K562 (cell line): Measurements from ENCODE around the gene CTBP2. TPM values are rescaled to one million over a fixed set of nuclear protein-coding genes. Genes with fewer than 3 reads are reported as not detected.

Source experiments
- ATAC-seq: fragments of 200-7000 bp; cut with Tn5 transposase; 3 replicates; pipeline ENCODE4 v1.9.1; 2020; ENCODE audit warnings: moderate library complexity
- BruUV-seq: library from RNA; stranded (reverse); fragments of 400-500 nt; replicated peaks from 2 replicates; lab custom pipeline; 2021; lab: Mats Ljungman, UMichigan
- CTCF ChIA-PET: fragments of 300-600 bp; formaldehyde crosslinking; extraction: SDS; loops from one replicate; lab custom pipeline; 2021; ENCODE audit warnings: low intra/inter-chr PET ratio; lab: Yijun Ruan, JAX
- POLR2A ChIA-PET: fragments of 300-600, 350-650 bp; sonication (Branson Sonifier 250); formaldehyde crosslinking; extraction: SDS; loops from one replicate; lab custom pipeline; 2021; ENCODE audit warnings: antibody characterized with exemption, inconsistent platforms; lab: Yijun Ruan, JAX
- DNase-seq, 4 experiments: peaks; one replicate each; pipeline versions ENCODE4 v3.0.0 to v3.0.0-alpha.2; 2011 to 2018; ENCODE audit warnings: low spot score in 3 of 4, mixed read lengths in 3 of 4; ENCODE audit errors: extremely low read depth in 1 of 4
- FAIRE-seq: peaks from 2 replicates; lab custom pipeline; 2011; peaks lifted over from hg19 to GRCh38; lab: Jason Lieb, UNC
- H2AFZ ChIP-seq: 2 replicates; pipeline ENCODE4 v1.6.0; 2011; ENCODE audit warnings: low read depth, low read length, control low read depth, inconsistent platforms
- H3K27ac ChIP-seq: fragments of 200-600 bp; 3 replicates; pipeline ENCODE4 v1.8.0; 2011; ENCODE audit warnings: low read depth, mild to moderate bottlenecking, control low read depth, inconsistent platforms, low read length, moderate library complexity, mixed read lengths; ENCODE audit errors: extremely low read depth
- H3K27me3 ChIP-seq, 2 experiments: fragments of 300-600 bp in 1 of 2; 2 replicates in 1 of 2; 3 replicates in 1 of 2; pipeline versions ENCODE4 v1.6.0 to v1.8.0; 2011; ENCODE audit warnings: inconsistent platforms in 2 of 2, low read length in 2 of 2, mild to moderate bottlenecking in 1 of 2, mixed read lengths in 1 of 2, moderate library complexity in 1 of 2; ENCODE audit not compliant: control insufficient read depth in 2 of 2, insufficient read depth in 2 of 2
- H3K36me3 ChIP-seq: fragments of 300-600 bp; 3 replicates; pipeline ENCODE4 v1.8.0; 2011; ENCODE audit warnings: mild to moderate bottlenecking, low read length, inconsistent platforms; ENCODE audit not compliant: control insufficient read depth, insufficient read depth
- H3K4me1 ChIP-seq, 2 experiments: fragments of 200-600 bp in 1 of 2; replicated peaks in 1 of 2; 2 replicates in 1 of 2; 3 replicates in 1 of 2; pipeline versions ENCODE4 v1.5.1 to v1.8.0; 2011; ENCODE audit warnings: inconsistent platforms in 2 of 2, low read length in 2 of 2, mild to moderate bottlenecking in 1 of 2, mixed read lengths in 1 of 2, moderate library complexity in 1 of 2; ENCODE audit not compliant: control insufficient read depth in 2 of 2, insufficient read depth in 2 of 2
- H3K4me2 ChIP-seq: 2 replicates; pipeline ENCODE4 v1.6.1; 2011; ENCODE audit warnings: low read length, control low read depth, inconsistent platforms, mixed read lengths; ENCODE audit not compliant: insufficient read depth
- H3K4me3 ChIP-seq: fragments of 200-600 bp; sonication (generic), shearing (Covaris generic); 2 replicates; pipeline ENCODE4 v1.5.1; 2016; ENCODE audit warnings: control low read depth, inconsistent platforms
- H3K79me2 ChIP-seq: fragments of 200-600 bp; 3 replicates; pipeline ENCODE4 v1.8.0; 2011; ENCODE audit warnings: low read length, inconsistent platforms; ENCODE audit not compliant: control insufficient read depth, insufficient read depth
- H3K9ac ChIP-seq, 2 experiments: 2 replicates each; pipeline versions ENCODE4 v1.6.0 to v1.6.1; 2011; ENCODE audit warnings: low read depth in 2 of 2, low read length in 2 of 2, control low read depth in 1 of 2, inconsistent platforms in 1 of 2, mild to moderate bottlenecking in 1 of 2, mixed read lengths in 1 of 2; ENCODE audit not compliant: insufficient read depth in 1 of 2
- H3K9me1 ChIP-seq: one replicate; pipeline ENCODE4 v1.6.0; 2011; ENCODE audit warnings: inconsistent platforms, mild to moderate bottlenecking, low read length, moderate library complexity; ENCODE audit not compliant: control insufficient read depth, insufficient read depth
- H3K9me3 ChIP-seq: replicated peaks from 2 replicates; pipeline ENCODE4 v1.5.1; 2011; ENCODE audit warnings: low read depth, low read length, inconsistent platforms; ENCODE audit not compliant: control insufficient read depth, insufficient read depth
- H4K20me1 ChIP-seq: replicated peaks from 2 replicates; pipeline ENCODE4 v1.6.1; 2011; ENCODE audit warnings: low read length, inconsistent platforms, mixed read lengths; ENCODE audit not compliant: control insufficient read depth, insufficient read depth
- LCOR ChIP-seq: sonication (generic); formaldehyde crosslinking; IDR thresholded peaks from 2 replicates; pipeline ENCODE4 v1.8.0; 2022; ENCODE audit warnings: mild to moderate bottlenecking, missing genetic modification reagents
- MAFF ChIP-seq: IDR thresholded peaks from 2 replicates; pipeline ENCODE4 v1.6.1; 2012; ENCODE audit warnings: low read length, improper control_type of control experiment
- POLR2B ChIP-seq: fragments of 450-650 bp; IDR thresholded peaks from 2 replicates; pipeline ENCODE4 v1.6.1; 2018; ENCODE audit warnings: low read depth; ENCODE audit not compliant: partially characterized antibody
- PRPF4 ChIP-seq: fragments of 200-400 bp; formaldehyde crosslinking; IDR thresholded peaks from one replicate; pipeline ENCODE4 v1.6.1; 2017; ENCODE audit warnings: low read length, low read depth, mild to moderate bottlenecking; ENCODE audit not compliant: insufficient read depth, poor library complexity, severe bottlenecking
- RBM17 ChIP-seq: fragments of 200-400 bp; formaldehyde crosslinking; IDR thresholded peaks from 2 replicates; pipeline ENCODE4 v1.6.1; 2017; ENCODE audit warnings: low read depth, mild to moderate bottlenecking, low read length, borderline replicate concordance
- U2AF1 ChIP-seq: fragments of 200-400 bp; formaldehyde crosslinking; optimal IDR thresholded peaks from 2 replicates; pipeline ENCODE3; 2017; ENCODE audit warnings: mild to moderate bottlenecking, low read depth, low read length, moderate library complexity
- XRCC5 ChIP-seq: fragments of 200-400 bp; formaldehyde crosslinking; IDR thresholded peaks from 2 replicates; pipeline ENCODE4 v1.6.1; 2017; ENCODE audit warnings: low read depth, mild to moderate bottlenecking, low read length
- ZNF311 ChIP-seq: fragments of 250-450 bp; sonication (Bioruptor Pico); IDR thresholded peaks from 2 replicates; pipeline ENCODE4 v1.4.0; 2020; ENCODE audit warnings: mild to moderate bottlenecking, moderate library complexity
- ZNF764 ChIP-seq: fragments of 250-450 bp; sonication (Bioruptor Pico); IDR thresholded peaks from 2 replicates; pipeline ENCODE4 v1.4.0; 2020; ENCODE audit warnings: low read depth, mild to moderate bottlenecking, moderate library complexity
- WGBS: fragments of 100-300 bp; shearing (Covaris generic); methylation state at CpG from one replicate; pipeline ENCODE4 v1.1.6; 2016; ENCODE audit warnings: low coverage, mixed read lengths; ENCODE audit not compliant: insufficient coverage; ENCODE audit errors: missing lambda C conversion rate; 5-methylcytosine and 5-hydroxymethylcytosine counted together
- in situ Hi-C: fragments of 300-500 bp; cut with MboI; formaldehyde crosslinking; loops from 4 replicates; pipeline ENCODE4 v1.15.0; 2018; ENCODE audit warnings: inconsistent platforms, mixed read lengths
- intact Hi-C: fragments of 100-400 bp; cut with micrococcal nuclease; formaldehyde crosslinking; loops from 2 replicates; pipeline ENCODE4 v1.14.2; 2022
- polyA plus RNA-seq, 8 experiments: library from polyadenylated mRNA; depleted of rRNA in 4 of 8; stranded (reverse) in 5 of 8; unstranded in 3 of 8; fragments of >200 nt; fragmentation: Nextera tagmentation in 2 of 8; fragmentation: Illumina TruSeq in 1 of 8; extraction: Ambion mirVana in 2 of 8; extraction: Trizol in 1 of 8; gene quantifications; 2 replicates each; pipeline versions ENCODE4 v1.2.1 to v1.2.3, GENCODE V29; 2011 to 2014; ENCODE audit warnings: inconsistent platforms in 1 of 8, missing spikeins in 1 of 8
- total RNA-seq, 7 experiments: library from RNA; depleted of rRNA in 6 of 7; stranded (reverse); fragments of >200 nt in 6 of 7; fragmentation: Illumina TruSeq in 2 of 7; extraction: Trizol in 2 of 7; gene quantifications; 2 replicates each; pipeline versions ENCODE4 v1.2.1 to v1.2.3, GENCODE V29; 2011 to 2021; ENCODE audit warnings: low replicate concordance in 1 of 7
- TF ChIP-seq, protein P1 (sequence below): sonication (generic); formaldehyde crosslinking; IDR thresholded peaks from 2 replicates; pipeline ENCODE4 v1.8.1; 2023; ENCODE audit warnings: mild to moderate bottlenecking, missing genetic modification reagents
- TF ChIP-seq, protein P2 (sequence below): sonication (generic); formaldehyde crosslinking; IDR thresholded peaks from 2 replicates; pipeline ENCODE4 v1.8.0; 2022; ENCODE audit warnings: mild to moderate bottlenecking, missing genetic modification reagents

CTBP2 gene
- total and polyA plus RNA-seq, 9 of the 15 experiments (the other 6 are each of a cell fraction or from before 2014, with no cell fraction given), result 1.3 to 8.8 (median 5.1) TPM

DNA sequence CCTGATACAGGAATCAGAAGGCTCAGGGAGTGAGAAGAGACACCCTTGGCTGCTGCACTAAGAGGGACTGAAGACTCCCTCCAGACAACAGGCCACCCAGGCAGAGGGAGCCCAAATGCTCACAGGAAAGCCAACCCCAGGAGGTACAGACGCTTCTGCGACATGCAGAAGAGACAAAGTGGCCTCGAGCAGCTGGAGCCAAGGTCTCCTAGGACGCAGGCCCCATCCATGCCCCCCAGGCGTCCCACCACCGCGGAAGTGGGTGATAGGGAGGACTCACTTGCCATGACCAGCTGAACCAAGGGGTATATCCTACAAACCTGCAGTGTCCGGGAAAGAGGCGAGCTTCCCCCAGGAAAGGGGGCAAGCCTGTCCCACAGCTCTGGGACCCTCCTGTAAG, 56.9 kb downstream of the CTBP2 start:
- CTCF ChIA-PET, result no interaction called here

DNA sequence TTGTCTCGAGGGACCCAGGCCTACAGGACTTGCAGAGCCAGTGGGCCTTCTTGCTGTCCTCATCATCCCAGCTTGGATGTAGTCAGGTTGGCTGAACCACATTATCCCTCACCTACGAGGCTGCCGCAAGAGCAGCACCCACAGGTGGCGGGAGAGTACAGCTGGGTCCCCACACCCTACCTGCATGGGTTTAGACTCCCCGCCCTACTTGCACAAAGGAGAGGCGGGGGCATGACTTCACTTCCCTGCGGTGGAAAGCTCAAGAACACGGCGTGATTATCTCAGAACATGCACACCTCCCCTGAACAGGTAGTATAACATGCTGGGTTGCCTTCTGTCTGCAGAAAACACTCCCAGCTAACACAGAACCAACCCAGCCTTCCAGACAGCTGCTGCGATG, 57.5 kb downstream of the CTBP2 start:
- no peak overlapping the region for H3K4me2 ChIP-seq
- ATAC-seq (no peak), FAIRE-seq (no peak), DNase-seq (no peak)
- H3K36me3 ChIP-seq, result peaks cover 34% of the 10 kb centered on the region; the same call in 2 of the 3 replicates
- peaks cover 3% of the 10 kb centered on the region for H3K9me1 ChIP-seq
- in situ Hi-C loops (no loop called here), intact Hi-C loops (no loop called here)
- no peak overlapping the region for H3K27ac ChIP-seq
- H3K4me3 ChIP-seq, result no peak overlapping the region
- BruUV-seq, result no TSS peak
- ChIA-PET POLR2A (interaction anchor here (0.7 to 1.1 kb wide), 2 partner anchors 9 to 11 kb away, joined by 3 read pairs; no protein-coding TSS in a partner anchor), CTCF (no interaction called here)
- H3K79me2 ChIP-seq, result peaks cover 88% of the 10 kb centered on the region
- no peak overlapping the region for H2AFZ ChIP-seq
- H4K20me1 ChIP-seq, result peaks cover 29% of the 10 kb centered on the region; the same call in 1 of the 2 replicates
- H3K27me3 ChIP-seq, result no peaks in the 10 kb centered on the region
- H3K9me3 ChIP-seq, result no peaks in the 10 kb centered on the region
- WGBS, result 91% methylated on average over 10 of the region's 10 CpGs
- no peaks in the 10 kb centered on the region for H3K4me1 ChIP-seq
- TF ChIP-seq ZNF764 (CRISPR knock-in tag) (no peak), RBM17 (no peak), POLR2B (no peak), PRPF4 (no peak), U2AF1 (no peak), ZNF311 (CRISPR knock-in tag) (no peak)
- TF ChIP-seq, protein P1, sequence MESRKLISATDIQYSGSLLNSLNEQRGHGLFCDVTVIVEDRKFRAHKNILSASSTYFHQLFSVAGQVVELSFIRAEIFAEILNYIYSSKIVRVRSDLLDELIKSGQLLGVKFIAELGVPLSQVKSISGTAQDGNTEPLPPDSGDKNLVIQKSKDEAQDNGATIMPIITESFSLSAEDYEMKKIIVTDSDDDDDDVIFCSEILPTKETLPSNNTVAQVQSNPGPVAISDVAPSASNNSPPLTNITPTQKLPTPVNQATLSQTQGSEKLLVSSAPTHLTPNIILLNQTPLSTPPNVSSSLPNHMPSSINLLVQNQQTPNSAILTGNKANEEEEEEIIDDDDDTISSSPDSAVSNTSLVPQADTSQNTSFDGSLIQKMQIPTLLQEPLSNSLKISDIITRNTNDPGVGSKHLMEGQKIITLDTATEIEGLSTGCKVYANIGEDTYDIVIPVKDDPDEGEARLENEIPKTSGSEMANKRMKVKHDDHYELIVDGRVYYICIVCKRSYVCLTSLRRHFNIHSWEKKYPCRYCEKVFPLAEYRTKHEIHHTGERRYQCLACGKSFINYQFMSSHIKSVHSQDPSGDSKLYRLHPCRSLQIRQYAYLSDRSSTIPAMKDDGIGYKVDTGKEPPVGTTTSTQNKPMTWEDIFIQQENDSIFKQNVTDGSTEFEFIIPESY (CRISPR knock-in tag), result peak; percentile 86
- TF ChIP-seq, protein P2, sequence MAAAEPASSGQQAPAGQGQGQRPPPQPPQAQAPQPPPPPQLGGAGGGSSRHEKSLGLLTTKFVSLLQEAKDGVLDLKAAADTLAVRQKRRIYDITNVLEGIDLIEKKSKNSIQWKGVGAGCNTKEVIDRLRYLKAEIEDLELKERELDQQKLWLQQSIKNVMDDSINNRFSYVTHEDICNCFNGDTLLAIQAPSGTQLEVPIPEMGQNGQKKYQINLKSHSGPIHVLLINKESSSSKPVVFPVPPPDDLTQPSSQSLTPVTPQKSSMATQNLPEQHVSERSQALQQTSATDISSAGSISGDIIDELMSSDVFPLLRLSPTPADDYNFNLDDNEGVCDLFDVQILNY (CRISPR knock-in tag), result no peak
- no peak overlapping the region for H3K9ac ChIP-seq

More for the DNA sequence above, 56.9 kb downstream of the CTBP2 start:
- FAIRE-seq (no peak), ATAC-seq (no peak), DNase-seq (no peak)
- TF ChIP-seq LCOR (no peak), XRCC5 (no peak), MAFF (no peak)
- H3K27ac ChIP-seq, result no peak overlapping the region
- H3K79me2 ChIP-seq, result peaks cover 89% of the 10 kb centered on the region
- no peaks in the 10 kb centered on the region for H3K9me3 ChIP-seq
- H3K4me1 ChIP-seq, result no peaks in the 10 kb centered on the region
- no peak overlapping the region for H3K4me2 ChIP-seq
- no peaks in the 10 kb centered on the region for H3K27me3 ChIP-seq
- in situ Hi-C loops, result no loop called here
- BruUV-seq, result no TSS peak
- peaks cover 38% of the 10 kb centered on the region; the same call in 2 of the 3 replicates for H3K36me3 ChIP-seq
- intact Hi-C loops, result no loop called here
- 71% methylated on average over 4 of the region's 9 CpGs for WGBS
- no peak overlapping the region for H2AFZ ChIP-seq
- POLR2A ChIA-PET, result interaction anchor here (0.6 to 0.7 kb wide), 3 partner anchors 12 to 1708 kb away, joined by 3 to 4 read pairs (median 3); no protein-coding TSS in a partner anchor
- H3K4me3 ChIP-seq, result no peak overlapping the region
- peaks cover 3% of the 10 kb centered on the region for H3K9me1 ChIP-seq
- H4K20me1 ChIP-seq, result peaks cover 29% of the 10 kb centered on the region; the same call in 1 of the 2 replicates
- H3K9ac ChIP-seq, result no peak overlapping the region
